Stimulated activated CD8-positive, alpha-beta memory T cell treated with anti-CD3 and anti-CD28 coated beads, Interleukin-15, amount 100 ng/mL, for 4 hours (primary cell): ENCODE measurements around the gene HDDC2.
"Not testable (repeated sequence)": the region's sequence is repeated elsewhere in the genome, so short reads cannot be mapped to it uniquely, and the experiment has no call there.

Experiments used
- DNase-seq, 2 donors: peaks; one replicate each; pipeline ENCODE4 v3.0.0-alpha.2; 2020; ENCODE audit warnings: low read depth in 2 of 2

The HDDC2 gene

DNA sequence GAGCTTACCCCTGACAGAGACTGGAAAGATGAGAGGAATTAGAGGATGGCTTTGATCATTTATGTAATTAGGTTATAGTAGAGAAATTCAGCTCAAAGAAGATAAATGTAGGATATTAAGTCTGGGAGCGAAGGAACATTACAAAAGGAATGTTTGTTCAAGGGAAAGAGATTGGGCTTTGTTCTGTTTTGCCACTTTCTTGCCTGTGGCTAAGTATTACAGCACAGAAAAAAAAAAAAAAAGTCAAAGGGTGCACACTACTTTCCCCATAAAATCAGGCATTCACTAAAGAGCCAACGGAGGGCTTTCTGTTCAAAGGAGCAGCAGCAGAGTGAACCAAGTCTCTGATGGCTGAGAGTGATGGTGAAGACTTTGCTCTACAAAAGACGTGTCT is 5.0 kb upstream of the HDDC2 start:
- no peak for DNase-seq

DNA sequence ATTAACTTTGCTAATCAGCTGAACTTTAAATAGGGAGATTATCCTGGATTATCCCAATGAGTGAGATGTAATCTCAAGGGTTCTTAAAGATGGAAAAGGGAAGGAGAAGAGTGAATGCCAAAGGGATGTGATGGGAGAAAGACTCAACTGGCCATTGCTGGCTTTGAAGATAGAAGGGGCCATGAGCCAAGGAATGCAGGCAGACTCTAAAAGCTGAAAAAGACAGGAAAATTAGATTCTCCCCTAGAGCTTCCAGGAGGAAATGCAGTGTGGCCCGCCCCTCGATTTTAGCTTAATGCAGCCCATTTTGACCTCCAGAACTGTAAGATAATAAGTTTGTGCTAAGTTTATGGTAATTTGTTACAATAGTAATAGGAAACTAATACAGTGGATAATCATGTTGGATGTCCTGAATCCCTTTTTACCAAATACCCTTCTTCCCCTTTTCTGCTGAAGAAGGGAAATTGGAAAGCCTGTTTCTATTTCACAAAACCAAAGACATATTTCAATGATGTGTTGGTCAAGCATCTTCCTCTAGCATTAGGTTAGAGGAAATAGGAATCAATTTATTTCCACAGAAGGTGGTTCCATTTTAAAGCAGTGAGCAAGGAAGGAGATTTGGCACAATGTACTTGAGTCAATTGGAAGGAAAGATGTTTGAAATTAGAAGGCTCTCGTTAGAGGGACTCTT is 3.3 kb upstream of the HDDC2 start:
- DNase-seq, result no peak

DNA sequence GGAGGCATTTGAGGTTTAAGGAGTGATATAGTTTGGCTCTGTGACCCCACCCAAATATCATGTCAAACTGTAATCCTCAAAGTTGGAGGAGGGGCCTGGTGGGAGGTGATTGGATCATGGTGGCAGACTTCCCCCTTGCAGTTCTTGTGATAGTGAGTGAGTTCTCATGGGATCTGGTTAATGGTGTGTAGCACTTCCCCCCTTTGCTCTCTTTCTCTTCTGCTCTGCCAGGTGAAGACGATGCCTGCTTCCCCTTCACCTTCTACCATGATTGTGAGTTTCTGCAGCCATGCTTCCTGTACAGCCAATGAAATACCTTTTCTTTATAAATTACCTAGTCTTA is 1.7 kb upstream of the HDDC2 start:
- no peak for DNase-seq

DNA sequence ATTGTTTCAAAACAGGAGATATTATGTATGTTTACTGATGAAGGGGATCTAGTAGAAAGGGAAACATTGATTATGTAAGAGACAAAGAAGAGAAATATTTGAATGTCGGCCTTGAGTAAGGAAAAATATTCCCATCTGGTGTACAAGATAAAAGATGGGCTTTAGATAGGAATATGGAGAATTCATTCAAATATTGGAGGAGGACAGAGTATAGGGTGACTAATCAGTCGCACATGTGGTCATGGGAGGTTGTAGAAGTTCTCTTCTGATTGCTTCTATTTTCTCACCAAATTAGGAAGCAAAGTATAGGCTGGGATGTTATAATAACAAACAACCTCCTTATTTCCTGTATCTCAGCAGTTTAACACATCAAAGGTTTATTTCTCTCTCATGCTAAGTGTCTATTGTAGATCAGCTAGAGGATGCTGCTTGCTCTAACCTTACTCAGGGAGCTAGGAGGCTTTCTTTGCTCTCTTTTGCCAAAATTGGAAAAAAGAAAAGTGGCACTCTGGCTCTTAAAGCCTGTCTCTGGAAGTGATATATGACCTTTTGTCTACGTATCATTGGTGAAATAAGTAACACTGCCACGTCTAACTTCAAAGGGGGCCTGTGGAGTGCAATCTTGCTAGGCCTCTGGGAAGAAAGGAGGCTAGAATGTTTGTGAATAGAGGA is 1.2 kb upstream of the HDDC2 start:
- DNase-seq, result no peak

DNA sequence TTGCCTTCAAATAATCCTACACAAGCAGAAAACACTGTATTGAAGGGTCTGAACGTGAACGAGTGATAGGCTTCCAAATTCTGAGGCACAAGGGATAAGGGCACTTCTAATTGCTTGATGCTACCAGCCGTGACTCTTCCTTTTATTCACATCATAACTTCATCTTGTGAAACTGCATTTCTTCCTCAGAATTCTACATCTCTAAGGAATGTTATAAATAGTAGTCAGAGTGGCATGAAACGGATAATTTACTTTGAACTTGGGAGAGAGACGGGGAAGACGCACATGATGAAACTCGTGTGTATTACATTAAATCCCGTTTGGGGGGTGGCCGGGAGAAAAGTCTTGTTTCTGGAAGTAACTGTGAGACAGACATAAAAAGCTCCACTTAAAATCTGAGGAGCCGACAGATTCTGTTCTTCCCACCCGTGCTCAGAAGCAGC is 754 bp downstream of the HDDC2 start:
- no peak for DNase-seq

DNA sequence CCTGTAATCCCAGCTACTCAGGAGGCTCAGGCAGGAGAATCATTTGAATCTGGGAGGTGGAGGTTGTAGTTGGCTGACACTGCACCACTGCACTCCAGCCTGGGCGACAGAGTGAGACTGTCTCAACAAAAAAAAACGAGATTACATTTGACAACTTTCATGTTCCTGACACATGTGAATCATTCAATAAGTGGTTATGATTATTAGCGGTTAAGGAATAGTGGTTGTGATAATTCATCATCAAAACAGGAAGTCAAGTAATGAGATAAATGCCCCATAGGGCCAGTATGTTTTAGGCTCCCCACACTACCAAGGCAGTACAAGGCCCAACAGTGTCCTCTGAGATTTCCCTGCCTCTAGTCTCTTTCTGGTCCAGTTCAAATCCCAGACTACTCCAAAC is 2.5 kb downstream of the HDDC2 start:
- DNase-seq, result no peak

DNA sequence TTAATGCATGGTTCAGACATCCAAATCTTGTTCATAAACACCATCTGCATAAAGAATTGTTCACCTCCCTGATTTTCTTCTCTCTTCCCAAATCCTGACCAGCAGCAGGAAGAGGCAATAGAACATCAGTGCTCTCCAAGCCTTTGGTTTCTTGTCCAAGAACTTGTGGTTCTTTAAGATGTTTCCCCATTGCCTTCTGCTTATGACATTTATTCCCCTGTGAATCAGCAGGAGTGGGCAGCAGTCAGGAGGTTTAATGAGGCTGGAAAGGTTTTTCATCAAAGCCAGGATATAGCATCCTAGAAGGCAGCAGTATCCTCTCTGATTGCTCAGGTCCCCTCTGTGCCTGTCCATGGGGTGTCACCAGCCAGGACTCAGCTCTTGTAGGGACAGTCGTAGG is 5.3 kb downstream of the HDDC2 start:
- DNase-seq, result no peak

DNA sequence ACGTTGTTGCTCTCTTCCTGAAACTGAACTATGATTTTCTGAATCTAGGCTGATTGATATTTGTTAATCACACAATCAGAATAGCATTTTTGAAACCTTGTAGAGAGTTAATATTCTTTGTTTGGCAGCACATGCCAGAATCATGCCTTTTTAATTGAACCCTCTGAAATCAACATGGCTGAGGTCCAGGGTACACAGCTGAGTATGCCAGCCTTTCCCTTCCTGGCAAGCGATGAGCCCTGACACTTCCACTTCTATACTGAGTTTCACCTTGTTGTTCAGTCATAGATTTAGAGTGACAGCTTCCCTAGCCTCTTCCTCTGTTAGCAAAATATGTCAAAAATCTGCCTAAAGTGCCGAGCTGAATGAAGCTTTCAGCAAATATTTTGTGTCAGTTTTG is 6.8 kb downstream of the HDDC2 start:
- DNase-seq, result no peak

DNA sequence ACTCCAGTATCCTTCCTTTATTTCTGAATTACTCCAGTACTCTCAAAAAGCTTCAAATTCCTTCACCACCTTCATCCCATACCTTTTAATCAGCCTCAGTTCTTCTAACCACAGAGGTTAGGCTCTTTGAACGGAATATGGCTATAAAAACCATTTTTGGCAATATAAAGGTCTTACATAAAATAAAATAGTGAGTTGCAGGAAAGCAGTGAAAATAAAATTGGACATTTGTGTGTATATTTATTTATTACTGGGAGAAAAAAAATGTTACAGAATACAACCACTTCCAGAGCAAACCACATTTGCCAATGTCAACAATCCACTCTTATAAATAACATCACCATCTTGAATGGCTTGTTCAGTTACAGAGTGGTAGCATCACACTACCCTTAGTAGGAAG is 7.7 kb downstream of the HDDC2 start:
- DNase-seq, result no peak

DNA sequence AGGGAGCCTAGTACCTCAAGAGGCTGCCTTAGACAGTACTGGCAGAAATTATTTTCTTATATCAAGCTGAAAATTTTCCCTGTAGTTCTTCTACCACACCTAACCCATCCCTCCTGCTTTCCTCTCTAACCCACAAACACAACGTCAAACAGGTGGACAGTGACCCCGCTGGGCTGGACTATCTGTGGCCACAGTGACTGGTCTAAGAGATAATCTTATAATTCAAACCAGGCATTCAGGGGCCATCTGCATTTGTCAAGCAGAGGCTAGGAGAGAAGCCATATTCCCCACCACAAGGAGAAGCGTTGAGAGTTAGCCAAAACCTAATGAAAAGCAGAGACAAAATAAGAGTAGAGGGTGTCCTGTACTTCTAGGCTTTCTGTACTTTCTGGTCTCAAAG is 8.2 kb downstream of the HDDC2 start:
- DNase-seq, result no peak

DNA sequence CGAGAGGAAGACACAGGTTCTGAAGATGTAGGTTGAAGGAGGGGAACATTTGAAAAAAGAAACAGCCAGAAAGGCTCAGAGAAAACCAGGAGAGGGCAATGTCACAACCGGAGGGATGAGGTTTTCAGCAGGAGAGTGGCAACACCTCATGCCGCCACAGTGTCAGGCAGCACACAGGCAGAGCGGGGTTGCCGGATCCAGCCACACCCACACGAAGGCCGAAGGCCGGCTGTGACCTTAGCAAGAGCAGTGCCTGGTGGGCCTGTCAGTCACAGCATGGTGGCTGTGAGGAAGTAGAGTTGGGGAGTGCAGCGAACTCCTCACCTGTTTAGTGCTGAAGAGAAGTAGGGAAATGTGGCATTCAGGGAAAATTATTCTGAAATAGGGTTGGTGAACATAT is 14.0 kb downstream of the HDDC2 start:
- no peak for DNase-seq

DNA sequence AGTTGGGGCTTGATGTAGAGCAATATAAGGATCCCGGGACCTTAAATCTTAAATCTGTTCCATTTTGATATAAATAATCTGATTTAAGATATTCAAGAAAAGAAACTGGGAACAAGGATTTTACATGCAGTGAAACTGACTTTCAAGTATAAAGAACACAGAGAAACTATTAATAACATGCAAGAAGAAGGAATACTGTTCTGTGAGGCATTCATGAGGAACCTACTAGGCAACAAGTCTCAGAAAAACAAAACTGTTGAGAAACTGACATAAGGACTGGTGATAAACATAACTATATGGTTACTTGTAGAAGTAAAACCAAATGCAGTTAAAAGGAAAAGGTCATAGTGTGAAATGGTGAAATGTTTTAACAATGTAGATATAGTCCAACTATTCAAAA is 15.8 kb downstream of the HDDC2 start:
- DNase-seq, result no peak

DNA sequence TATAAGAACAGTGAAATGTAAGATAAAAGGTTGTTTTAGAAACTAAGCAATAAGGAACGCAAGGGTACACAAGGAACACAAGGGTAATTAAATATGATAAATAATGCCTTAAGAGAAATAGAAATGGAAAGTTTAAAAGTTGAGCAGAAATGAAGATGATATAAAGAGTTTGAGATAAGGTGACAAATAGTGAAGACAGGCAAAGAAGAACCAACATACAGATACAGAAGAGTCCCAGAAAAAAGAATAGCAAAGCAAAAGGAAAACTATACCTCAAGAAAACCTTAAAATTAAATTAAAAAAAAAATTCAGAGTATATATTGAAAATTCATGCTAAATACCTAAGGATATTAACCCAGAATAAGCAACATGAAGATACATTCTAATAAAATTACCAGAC is 16.4 kb downstream of the HDDC2 start:
- DNase-seq, result no peak

DNA sequence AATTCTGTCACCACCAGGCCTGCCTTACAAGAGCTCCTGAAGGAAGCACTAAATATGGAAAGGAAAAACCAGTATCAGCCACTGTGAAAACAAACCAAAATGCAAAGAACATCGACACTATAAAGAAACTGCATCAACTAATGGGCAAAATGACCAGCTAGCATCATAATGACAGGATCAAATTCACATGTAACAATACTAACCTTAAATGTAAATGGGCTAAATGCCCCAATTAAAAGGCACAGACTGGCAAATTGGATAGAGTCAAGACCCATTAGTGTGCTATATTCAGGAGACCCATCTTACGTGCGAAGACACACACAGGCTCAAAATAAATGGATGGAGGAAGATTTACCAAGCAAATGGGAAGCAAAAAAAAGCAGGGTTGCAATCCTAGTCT is 19.3 kb downstream of the HDDC2 start:
- not testable (repeated sequence) for DNase-seq

DNA sequence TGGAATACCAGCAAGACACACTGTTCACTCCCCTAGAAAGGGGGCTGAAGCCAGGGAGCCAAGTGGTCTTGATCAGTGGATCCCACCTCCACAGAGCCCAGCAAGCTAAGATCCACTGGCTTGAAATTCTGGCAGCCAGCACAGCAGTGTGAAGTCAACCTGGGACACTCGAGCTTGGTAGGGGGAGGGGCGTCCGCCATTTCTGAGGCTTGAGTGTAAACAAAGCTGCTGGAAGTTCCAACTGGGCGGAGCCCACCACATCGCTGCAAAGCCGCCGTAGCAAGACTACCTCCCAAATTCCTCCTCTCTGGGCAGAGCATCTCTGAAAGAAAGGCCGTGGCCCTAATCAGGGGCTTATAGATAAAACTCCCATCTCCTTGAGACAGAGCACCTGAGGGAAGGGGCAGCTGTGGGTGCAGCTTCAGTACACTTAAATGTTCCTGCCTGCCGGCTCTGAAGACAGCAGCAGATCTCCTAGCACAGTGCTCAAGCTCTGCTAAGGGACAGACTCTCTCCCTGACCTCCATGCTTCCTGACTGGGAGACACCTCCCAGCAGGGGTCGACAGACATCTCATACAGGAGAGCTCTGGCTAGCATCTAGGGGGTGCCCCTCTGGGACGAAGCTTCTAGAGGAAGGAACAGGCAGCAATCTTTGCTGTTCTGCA is 21.3 kb downstream of the HDDC2 start:
- DNase-seq, result not testable (repeated sequence)

DNA sequence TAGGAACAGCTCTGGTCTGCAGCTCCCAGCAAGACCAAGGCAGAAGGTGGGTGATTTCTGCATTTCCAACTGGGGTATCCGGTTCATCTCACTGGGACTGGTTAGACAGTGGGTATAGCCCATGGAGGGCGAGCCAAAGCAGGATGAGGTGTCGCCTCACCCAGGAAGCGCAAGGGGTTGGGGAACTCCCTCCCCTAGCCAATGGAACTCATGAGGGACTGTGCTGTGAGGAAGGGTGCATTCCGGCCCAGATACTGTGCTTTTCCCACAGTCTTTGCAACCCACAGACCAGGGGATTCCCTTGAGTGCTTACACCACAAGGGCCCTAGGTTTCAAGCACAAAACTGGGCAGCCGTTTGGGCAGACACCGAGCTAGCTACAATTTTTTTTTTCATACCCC is 21.8 kb downstream of the HDDC2 start:
- DNase-seq, result no peak

DNA sequence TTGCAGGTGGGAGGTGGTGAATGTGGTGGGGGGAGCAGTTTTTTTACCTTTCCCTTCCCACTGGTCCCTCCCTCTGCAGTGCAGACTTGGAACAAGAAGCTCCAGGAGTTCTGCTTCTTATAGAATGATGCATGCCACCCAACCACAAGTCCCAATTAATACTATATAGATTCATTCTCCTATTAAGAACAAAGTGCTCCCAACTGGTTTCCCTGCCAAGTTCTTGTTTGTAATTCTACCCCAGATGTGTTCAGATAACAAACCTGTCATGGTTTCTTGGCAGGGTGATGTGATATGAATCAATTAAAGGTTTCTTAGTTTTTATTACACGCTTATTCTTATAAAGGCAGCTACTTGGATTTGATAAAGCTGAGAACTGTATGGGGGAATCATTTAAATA is 23.9 kb downstream of the HDDC2 start:
- no peak for DNase-seq

DNA sequence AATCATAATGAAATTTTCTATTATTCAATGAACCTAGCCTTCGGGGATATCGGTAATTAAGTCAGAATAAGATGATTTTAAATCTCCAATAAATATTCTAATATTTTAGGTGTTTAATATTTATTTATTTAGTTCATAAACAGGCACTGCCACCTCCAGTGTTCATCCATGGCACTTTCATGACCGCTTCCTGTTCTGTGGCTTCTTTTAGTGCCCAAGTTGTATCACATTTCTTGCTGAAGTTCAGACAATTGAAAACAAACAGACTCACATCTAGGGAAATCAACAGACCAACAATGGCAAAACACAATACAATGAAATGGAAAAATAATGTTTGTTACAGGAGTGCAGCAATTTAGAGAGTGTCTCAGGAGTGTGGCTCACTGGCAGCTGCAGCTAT is 26.0 kb downstream of the HDDC2 start:
- DNase-seq, result no peak

DNA sequence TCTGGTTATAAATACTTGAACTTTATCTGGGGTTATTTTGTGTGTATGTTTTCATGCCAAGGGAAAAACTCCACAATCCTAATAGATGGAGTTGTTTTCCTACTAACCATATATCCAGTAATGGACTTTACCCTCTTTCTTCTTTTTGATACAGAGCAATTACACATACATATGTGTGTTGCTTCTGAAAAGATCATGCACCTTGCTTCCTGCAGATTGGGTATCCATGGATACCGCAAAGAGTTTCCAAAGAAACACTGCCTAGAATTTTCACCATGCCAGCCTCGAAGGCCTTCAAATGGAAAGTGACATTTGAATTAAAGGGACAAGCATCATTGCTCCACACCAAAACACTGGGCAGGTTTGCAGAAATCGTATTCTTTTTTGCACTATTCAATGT is 26.8 kb downstream of the HDDC2 start:
- DNase-seq, result no peak

DNA sequence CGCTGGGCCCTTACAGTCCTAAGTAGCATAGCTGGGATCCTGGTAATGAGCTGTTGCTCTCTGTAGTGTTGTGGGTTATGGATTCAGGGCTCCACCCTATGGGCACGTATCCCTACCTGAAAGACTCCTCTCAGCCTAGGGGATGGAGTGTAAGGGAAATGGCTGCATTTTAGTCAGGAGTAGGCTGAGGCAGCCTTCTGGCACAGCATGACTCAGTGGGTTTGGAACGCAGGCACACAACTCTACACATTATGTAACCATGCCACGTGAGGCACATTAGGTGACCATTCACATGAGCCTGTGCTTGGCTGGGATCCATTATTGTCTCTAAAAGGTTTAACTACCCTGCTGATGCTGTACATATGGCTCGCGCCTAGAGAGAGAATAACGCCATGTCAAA is 27.8 kb downstream of the HDDC2 start:
- DNase-seq, result no peak

DNA sequence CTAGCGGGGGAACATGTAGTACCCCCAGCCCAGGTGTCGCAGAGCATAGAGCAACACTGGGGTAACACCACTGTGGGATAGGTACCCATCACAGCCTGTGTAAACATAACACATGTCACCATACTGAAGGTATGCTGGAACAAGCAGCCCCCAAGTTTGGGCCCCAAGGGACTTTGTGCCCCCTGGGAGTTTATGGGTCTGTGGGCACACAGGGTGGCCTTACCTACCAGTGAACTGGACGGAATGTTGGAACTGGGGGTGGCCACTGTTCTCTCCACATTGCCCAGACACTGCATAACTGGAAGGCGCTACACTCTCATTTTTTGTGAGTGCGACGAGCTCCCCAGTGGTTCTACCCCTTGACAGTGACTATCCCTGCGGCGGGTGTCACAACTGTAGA is 28.5 kb downstream of the HDDC2 start:
- no peak for DNase-seq

DNA sequence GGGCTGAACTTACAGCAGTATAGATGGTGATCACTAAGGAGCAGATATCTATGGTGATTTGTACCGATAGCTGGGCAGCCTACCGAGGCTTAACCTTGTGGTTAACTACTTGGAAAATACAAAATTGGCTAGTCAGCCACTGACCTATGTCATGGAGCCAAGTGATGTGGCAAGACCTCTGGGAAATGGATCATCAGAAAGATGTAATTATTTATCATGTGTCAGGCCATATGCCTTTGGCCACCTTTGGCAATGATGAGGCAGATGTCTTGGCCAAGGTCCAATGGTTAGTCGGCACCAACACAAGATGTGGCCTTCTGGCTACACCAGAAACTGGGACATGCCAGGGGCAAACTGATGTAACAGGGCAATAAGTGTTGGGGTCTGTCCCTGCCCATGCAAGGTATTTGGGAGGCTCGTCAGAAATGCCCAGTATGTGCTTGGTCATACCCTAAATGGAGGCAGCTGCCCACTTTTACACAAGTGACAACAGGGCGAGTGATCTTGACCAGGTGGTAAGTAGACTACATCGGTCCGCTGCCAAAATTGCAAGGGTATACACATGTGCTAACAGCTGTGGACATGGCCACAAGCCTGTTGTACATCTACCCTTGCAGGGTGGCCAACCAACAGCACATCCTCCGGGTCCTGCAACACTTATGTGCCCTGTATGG is 30.1 kb downstream of the HDDC2 start:
- no peak for DNase-seq

DNA sequence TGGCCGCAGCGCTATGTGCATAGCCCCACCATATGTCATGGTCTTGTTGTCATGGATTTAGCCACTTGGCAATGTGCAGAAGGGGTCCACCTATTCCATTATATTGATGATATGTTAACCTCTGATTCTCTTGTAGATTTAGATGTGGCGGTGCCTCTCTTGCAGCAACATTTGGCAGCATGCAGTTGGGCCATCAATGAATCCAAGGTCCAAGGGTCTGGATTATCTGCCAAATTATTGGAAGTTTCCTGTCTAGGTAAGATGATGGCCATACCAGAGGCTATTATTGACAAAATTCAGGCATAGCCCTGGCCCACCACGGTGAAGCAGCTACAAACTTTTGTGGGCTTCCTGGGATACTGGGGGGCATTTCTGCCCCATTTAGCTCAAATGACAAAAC is 31.4 kb downstream of the HDDC2 start:
- DNase-seq, result no peak
